ENCODE results near the gene PTGER4.
"Not testable (repeated sequence)": the region's sequence is repeated elsewhere in the genome, so short reads cannot be mapped to it uniquely, and the experiment has no call there.

Gene PTGER4

GRCh38 chr5:40679913-40680681 lies at the start of gene PTGER4:
PTGER4 (plus strand) TSS chr5:40679915; CDS start chr5:40680994, 1,079 bp downstream.
- no peak for DNase-seq

GRCh38 chr5:40630126-40630525 lies 49.6 kb upstream of the PTGER4 start:
- DNase-seq, result no peak

- no peak for DNase-seq
Observed at GRCh38 chr5:40631236-40631635, 48.5 kb upstream of the PTGER4 start.

- DNase-seq, result no peak
Observed at GRCh38 chr5:40634154-40634553, 45.6 kb upstream of the PTGER4 start.

- DNase-seq, result no peak
Observed at GRCh38 chr5:40634593-40634992, 45.1 kb upstream of the PTGER4 start.

- not testable (repeated sequence) for DNase-seq
Observed at GRCh38 chr5:40639531-40639930, 40.2 kb upstream of the PTGER4 start.

- no peak for DNase-seq
Observed at GRCh38 chr5:40646266-40646665, 33.4 kb upstream of the PTGER4 start.

GRCh38 chr5:40648150-40648549 lies 31.6 kb upstream of the PTGER4 start:
- no peak for DNase-seq

- DNase-seq, result no peak
Observed at GRCh38 chr5:40649463-40650030, 30.2 kb upstream of the PTGER4 start.

- DNase-seq, result no peak
Observed at GRCh38 chr5:40651201-40651600, 28.5 kb upstream of the PTGER4 start.

GRCh38 chr5:40652441-40653220 lies 27.1 kb upstream of the PTGER4 start:
- no peak for DNase-seq

- DNase-seq, result no peak
Observed at GRCh38 chr5:40653221-40654022, 26.3 kb upstream of the PTGER4 start.

- DNase-seq, result no peak
Observed at GRCh38 chr5:40654377-40654991, 25.2 kb upstream of the PTGER4 start.

GRCh38 chr5:40655138-40655537 lies 24.6 kb upstream of the PTGER4 start:
- DNase-seq, result no peak

- not testable (repeated sequence) for DNase-seq
Observed at GRCh38 chr5:40656091-40656490, 23.6 kb upstream of the PTGER4 start.

GRCh38 chr5:40656766-40657165 lies 22.9 kb upstream of the PTGER4 start:
- no peak for DNase-seq

- DNase-seq, result no peak
Observed at GRCh38 chr5:40660751-40661150, 19.0 kb upstream of the PTGER4 start.

- no peak for DNase-seq
Observed at GRCh38 chr5:40665635-40666298, 13.9 kb upstream of the PTGER4 start.

GRCh38 chr5:40666657-40667056 lies 13.1 kb upstream of the PTGER4 start:
- DNase-seq, result no peak

GRCh38 chr5:40667161-40667663 lies 12.5 kb upstream of the PTGER4 start:
- DNase-seq, result no peak

GRCh38 chr5:40669606-40670390 lies 9.9 kb upstream of the PTGER4 start:
- DNase-seq, result no peak
